Measurements from ENCODE around the gene CYFIP2.

CYFIP2 gene

GRCh38 chr5:157362982-157363381 is 97.1 kb downstream of the CYFIP2 start:
- DNase-seq = no peak

DNA sequence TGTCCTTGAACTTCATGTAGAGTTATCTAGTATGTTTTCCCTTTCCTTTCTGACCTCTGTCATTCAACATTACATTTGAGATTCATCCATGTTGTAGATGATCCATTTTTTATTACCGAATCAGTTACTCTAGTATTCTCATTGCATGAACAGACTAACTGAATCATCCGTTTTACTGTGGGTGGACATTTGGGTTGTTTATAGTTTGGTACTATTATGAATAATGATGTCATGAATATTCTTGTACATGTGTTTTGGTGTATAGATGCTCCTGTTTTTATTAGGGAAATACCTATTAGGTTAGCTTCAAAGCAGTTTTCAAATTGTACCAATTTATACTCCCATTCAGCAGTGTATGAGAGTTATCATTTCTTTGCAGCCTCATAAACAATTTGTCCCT is 99.8 kb downstream of the CYFIP2 start:
- no peak for DNase-seq

GRCh38 chr5:157366741-157367674 is 101.1 kb downstream of the CYFIP2 start:
- DNase-seq = no peak

DNA sequence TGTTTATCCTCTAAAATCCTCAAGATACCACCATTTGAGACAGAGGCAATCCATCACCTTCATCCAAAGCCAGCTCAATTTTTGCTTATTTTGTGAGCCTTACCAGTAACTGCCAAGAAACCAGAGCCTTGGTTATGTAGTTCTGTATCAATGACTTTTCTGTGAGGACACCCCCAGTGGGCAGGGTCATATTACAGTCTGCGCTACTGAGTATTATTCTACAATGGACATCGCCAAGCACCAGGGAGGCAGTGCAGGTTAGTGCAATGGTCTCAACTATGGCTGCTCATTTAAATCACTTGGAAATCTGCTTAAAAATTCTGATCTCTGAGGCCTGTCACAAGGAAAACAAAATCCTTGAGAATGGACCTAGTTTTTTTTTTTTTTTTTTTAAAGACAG is 103.6 kb downstream of the CYFIP2 start:
- DNase-seq = no peak

- no peak for DNase-seq
These were observed 105.0 kb downstream of the CYFIP2 start for GRCh38 chr5:157370967-157371366.

GRCh38 chr5:157371655-157372471 is 105.9 kb downstream of the CYFIP2 start:
- DNase-seq = no peak

DNA sequence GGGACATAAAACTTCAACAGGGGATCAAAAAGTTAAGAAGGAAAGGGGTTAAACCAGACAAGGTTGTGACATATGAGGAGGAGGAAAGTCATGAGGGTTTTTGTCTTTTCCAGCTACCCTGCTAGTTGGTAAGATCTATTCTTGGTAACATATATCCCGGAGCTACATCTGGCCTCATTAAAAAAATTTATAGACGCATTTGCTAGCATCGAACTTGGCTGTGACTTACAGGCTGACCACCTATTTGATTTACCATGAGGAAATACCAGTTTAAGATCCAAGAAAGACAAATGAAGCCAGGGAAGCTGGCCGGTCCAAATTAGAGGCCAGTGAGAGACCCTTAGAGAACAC is 106.5 kb downstream of the CYFIP2 start:
- no peak for DNase-seq

DNA sequence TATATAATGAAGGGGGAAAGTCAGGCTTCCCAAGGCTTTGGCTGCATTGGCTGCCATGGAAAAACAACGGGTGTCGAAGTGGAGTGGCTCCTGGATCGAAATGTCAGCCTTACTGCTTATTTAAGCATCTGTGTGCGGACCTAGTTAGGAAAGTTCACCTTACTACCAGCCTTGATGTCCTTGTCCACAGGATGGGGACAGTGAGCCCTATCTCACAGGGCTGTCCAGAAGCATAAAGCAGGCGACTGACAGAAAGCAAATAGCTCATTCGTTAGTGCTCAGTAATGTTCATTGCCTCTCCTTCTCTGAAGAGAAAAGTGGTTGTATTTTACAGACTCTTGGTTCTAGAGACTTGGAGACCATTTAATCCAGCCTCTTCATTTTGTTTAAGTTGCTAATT is 112.6 kb downstream of the CYFIP2 start:
- DNase-seq = no peak

DNA sequence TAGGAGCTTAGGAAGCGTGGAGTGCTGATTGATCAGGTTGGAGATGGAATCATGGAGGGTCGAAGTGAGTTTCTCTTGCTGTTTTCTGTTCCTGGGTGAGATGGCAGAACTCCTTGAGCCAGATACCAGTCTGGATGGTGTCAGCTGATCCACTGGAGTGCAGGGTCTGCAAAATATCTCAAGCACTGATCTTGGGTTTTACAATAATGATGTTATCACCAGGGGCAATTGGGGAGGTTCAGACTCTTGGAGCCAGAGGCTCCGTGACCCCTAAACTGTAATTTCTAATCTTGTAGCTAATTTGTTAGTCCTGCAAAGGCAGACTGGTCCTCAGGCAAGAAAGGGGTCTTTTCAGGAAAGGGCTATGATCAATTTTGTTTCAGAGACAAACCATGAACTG is 114.1 kb downstream of the CYFIP2 start:
- DNase-seq = no peak

GRCh38 chr5:157381746-157382145 is 115.8 kb downstream of the CYFIP2 start:
- no peak for DNase-seq

DNA sequence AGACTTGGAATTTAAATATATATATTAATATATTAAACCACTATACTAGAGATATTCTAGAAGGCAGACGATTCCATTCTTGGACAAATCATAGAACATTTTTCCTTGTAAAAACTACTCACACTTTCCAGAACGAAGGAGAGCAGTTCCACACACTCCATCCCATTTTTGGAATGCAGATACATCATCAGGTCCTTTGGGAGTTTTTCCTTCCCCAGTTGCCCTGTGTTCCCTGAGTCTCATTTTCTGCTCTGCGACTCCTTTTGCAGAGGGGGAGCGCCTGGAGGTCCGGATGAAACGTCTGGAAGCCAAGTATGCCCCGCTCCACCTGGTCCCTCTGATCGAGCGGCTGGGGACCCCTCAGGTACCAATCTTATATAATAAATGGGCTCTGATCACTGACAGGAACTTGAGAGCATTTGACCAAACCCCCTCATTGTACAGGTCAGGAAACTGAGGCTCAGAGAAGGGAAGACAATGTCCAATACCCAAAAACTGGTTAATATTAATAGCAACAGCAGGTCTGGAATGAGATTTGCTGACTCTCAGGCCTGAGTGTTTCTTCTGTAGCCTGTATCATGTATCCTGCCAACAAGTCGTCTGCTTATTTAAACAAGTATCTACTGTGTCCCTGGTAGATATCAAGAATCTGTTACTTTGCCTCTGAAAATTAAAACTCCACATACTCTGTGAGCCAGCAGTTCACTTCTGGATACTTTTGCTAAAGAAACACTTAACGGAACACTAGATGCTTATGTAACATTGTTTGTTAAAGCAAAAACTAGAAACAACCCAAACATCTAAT is 117.3 kb downstream of the CYFIP2 start:
- DNase-seq = no peak

DNA sequence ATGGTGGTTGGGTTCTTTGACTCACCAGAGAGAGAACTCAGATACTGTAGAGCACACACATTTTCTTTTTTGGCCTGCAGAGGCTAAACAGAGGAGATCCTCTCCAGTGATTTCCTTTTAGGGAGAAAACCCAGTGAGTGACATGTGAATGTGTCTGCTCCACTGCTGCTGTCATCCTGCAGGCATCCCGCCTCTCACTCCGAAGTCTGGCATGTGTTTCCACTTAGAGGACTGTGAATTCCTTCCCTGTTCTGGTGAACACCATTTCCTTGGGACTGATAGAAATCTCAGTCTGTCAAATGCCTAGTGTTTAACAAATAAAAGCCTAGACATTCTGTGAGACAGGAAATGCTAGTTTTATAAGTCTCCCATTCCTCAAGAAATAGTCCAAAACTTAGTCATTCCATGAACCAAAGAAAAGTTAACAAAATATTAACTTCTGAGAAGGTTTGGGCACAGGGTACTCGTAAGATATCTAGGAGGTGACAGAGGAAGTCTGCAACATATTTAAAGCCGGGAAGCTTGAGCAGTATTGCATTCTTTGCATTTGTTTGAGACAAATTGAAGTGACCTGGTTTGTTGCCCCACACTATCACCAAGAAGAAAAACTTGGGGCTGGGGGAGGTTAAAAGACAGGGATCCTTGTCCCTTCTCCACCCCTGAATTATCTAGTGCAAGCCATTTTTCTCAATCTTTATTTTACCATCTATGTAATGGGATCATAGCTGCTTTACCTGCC is 119.2 kb downstream of the CYFIP2 start:
- no peak for DNase-seq

DNA sequence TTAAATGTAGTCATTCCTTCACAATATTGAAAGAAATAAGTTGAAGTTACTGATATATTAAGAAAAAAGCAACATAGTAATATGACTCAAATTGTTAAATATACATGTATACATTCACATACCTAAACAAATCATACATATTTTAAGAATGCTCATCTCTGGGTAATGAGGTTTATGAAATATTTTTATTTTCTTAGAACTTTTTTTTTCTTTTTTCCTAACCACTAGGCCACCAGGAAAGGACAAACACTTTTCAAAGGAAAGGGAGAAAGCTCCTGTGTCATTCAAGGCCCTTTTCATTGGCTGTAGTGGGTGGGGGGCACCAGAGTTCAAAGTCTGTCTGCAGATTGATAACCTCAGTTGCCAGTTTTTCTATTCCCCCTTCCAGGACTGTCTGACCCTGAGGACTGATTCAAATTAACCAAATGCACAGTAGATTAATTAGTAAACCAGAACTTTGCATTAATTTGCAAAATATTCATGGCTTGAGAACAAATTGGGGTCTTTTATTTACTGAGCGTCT is 121.2 kb downstream of the CYFIP2 start:
- DNase-seq = no peak

DNA sequence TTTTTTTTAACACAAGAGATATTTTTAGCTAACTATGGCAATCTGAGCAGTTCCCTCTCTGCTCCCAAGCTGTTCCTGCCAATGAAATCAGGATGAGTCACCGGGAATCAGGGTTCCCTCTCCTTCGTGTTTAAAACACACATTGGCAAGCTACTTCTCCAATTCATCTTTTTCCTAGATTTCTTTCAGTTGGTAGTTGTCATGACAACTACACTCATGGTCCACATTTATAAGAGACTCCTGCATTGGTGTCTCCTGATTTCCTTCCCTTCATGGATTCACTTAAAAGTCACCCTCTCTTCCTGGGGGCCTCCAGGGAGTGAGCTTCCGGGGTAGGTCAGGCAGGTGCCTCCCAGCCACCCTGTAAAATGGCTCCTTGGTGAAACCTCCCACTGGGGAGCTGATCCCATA is 121.8 kb downstream of the CYFIP2 start:
- no peak for DNase-seq

DNA sequence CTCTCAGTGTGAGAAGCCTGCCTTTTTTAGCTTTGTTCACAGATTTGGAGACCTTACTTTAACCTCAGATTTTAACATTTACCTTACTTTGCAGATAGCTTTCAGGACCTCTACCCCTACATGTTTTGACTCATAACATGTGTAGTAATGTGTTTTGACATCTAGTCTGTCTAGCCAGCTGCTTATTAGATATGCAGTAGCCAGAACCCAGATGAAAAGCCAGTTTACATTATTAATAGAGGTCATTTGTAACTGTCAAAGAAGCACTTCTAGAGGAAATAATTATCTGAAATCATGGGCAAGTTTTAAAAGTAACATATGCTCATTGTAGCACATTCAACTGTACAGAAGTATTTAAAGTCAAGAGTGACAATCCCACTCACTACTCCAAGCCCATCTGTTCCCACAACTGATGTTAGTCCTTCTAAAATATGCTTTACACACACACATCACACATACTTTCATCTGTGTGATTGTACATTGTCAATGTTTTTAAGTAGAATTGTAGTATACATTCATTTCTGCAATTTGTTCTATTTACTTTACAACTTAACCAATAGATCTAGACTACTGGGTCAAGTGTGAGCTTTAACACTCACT is 122.3 kb downstream of the CYFIP2 start:
- no peak for DNase-seq

GRCh38 chr5:157389103-157389502 is 123.2 kb downstream of the CYFIP2 start:
- DNase-seq = no peak

- DNase-seq = no peak
These were observed 124.2 kb downstream of the CYFIP2 start for GRCh38 chr5:157390133-157390532.

DNA sequence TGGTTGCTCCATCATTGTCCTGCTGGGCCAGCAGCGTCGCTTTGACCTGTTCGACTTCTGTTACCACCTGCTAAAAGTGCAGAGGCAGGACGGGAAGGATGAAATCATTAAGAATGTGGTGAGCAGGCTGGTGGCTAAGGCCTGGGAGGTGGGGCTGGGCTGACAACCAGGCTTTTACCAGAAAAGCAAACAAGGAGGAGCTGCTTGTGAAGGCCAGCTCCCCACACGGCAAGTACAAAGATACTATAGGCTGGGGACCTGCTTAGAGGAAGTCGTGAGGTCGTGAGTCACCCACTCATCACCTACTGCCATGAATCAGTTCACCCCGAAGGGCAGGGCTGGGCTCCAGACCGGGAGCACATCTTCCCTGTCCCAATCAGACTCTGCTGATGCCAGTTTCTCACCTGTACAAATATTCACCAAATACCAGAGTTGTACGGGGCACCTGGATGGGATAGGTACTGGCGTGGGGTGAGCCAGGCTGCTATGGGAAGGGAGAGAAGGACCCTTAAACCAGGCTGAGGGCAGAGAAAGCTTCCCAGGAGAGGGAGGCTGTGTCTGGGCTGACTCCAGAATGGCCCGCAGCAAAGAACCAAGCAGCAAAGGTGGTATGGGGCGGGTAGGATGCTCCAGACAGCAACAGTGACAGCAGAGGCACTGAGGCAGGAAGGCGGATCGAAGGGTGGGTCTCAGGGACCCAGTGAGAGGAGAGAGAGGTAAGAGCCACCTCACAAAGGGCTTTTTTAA is 124.8 kb downstream of the CYFIP2 start:
- DNase-seq = no peak

DNA sequence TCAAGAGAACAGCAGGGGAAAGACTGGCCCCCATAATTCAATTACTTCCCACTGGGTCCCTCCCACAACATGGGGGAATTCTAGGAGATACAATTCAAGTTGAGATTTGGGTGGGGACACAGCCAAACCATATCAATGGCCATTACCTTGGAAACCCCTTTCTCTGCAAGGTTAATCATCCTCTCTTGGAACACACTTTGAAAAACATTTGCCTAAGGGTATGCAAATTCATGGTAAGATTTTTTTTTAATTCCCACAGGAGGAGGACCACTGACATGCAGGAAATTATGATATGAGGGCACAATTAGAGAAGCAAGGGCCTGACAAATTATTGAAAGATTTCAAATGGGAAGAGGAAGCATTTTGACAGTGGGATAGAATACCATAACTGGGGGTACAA is 132.4 kb downstream of the CYFIP2 start:
- DNase-seq = no peak

- no peak for DNase-seq
These were observed 135.0 kb downstream of the CYFIP2 start for GRCh38 chr5:157400741-157401495.

Measured in NCI-H1930 (cell line).